GM12878 (cell line): ENCODE data around the gene PRR16.

ENCODE experiments used
- CTCF ChIP-seq, 3 experiments: IDR thresholded peaks in 2 of 3; conservative IDR thresholded peaks in 1 of 3; 2 replicates each; pipeline ENCODE4 v1.5.1; 2011; ENCODE audit warnings: low read depth in 3 of 3, low read length in 3 of 3, mild to moderate bottlenecking in 3 of 3, control low read depth in 2 of 3, moderate library complexity in 2 of 3, inconsistent platforms in 1 of 3, mixed read lengths in 1 of 3; ENCODE audit not compliant: control insufficient read depth in 2 of 3, insufficient read depth in 1 of 3; ENCODE audit errors: extremely low read depth in 1 of 3
- ZSCAN29 ChIP-seq: fragments of 450-650 bp; IDR thresholded peaks from 2 replicates; pipeline ENCODE4 v1.6.1; 2017; ENCODE audit warnings: mild to moderate bottlenecking, moderate library complexity

DNA sequence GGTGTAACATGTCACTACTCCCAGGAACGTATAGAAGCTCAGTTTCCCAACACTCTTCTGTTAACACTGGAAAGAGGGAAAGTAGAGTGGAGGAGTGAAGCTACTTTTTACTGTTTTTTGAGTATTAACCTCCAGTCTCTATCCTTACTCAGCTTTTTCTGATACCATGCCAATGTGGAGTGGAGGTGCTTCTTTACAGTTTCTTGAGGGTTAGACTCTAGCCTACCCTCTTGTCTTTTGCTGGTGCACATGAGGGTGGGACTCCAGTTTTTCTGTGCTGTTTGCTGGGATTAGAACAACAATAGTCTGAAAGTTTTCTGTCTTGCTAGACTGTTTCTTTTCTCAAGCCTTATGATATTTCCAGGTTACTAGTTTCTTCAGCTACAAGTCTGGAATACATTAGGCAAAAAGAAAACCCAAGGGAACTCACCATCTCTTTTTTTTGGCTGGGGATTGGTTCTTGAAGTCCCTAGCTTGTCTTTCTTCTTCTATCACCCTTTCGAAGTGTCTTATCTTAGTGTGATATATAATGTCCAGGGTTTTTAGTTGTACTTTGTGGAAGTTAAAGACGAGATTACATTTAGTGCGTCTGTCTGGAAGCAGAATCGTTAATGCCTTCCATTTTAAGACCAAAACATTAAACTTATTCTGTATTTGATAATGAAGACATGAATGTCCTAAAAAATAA lies 35.9 kb downstream of the PRR16 start:
- no peak for TF ChIP-seq CTCF (IDR thresholded peaks at IDR 0.05 in 2 of 3, conservative IDR thresholded peaks at IDR 0.05 in 1 of 3; ENCODE audit: control insufficient read depth in 2 of 3, extremely low read depth in 1 of 3, insufficient read depth in 1 of 3, low read depth in 3 of 3, low read length in 3 of 3)
- no peak for TF ChIP-seq ZSCAN29
